GM12873 (cell line): ENCODE measurements around the gene SYT7.

Experiments
- TF ChIP-seq, protein P1 (sequence below): IDR thresholded peaks from 2 replicates; pipeline ENCODE4 v1.5.1; 2012; ENCODE audit warnings: low read depth, mild to moderate bottlenecking, moderate library complexity, low read length, control low read depth; ENCODE audit not compliant: insufficient read depth; ENCODE audit errors: missing control alignments

Gene SYT7

DNA sequence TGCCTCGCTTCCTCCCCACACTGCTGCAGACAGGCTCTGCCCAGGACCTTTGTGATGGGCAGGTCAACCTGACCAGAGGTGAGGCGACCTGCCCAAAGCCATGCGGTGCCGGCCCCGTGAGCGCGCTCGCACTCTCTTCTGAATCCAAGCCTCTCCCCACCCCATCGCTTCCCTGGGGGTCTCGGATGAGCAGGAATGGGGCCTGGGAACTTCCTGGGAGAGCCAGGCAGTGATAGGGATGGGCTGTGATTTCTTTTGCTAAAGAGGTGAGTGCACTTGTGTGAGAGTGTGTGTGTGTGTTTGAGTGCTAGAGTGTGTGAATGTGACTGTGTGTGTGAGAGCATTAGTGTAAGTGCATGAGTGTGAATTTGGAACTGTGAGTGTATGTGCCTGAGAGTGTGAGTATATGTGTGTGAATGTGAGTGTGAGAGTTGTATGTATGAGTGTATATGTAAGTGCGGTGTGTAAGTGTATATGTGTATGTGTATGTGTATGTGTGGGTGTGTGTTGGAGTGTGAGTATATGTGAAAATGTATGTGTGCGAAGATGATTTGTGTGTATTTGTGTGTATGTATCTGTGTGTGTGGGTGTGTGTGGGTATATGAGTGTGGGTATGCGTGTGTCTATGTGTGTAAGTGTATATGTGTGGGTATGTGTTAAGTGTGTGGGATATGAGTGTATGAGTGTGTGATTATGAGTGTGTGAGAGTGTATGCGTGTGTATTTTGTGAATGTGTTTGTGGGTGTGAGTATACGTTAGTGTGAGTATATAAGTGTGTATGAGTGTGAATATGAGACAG is 84.1 kb downstream of the SYT7 start:
- TF ChIP-seq, protein P1, sequence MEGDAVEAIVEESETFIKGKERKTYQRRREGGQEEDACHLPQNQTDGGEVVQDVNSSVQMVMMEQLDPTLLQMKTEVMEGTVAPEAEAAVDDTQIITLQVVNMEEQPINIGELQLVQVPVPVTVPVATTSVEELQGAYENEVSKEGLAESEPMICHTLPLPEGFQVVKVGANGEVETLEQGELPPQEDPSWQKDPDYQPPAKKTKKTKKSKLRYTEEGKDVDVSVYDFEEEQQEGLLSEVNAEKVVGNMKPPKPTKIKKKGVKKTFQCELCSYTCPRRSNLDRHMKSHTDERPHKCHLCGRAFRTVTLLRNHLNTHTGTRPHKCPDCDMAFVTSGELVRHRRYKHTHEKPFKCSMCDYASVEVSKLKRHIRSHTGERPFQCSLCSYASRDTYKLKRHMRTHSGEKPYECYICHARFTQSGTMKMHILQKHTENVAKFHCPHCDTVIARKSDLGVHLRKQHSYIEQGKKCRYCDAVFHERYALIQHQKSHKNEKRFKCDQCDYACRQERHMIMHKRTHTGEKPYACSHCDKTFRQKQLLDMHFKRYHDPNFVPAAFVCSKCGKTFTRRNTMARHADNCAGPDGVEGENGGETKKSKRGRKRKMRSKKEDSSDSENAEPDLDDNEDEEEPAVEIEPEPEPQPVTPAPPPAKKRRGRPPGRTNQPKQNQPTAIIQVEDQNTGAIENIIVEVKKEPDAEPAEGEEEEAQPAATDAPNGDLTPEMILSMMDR: no peak

DNA sequence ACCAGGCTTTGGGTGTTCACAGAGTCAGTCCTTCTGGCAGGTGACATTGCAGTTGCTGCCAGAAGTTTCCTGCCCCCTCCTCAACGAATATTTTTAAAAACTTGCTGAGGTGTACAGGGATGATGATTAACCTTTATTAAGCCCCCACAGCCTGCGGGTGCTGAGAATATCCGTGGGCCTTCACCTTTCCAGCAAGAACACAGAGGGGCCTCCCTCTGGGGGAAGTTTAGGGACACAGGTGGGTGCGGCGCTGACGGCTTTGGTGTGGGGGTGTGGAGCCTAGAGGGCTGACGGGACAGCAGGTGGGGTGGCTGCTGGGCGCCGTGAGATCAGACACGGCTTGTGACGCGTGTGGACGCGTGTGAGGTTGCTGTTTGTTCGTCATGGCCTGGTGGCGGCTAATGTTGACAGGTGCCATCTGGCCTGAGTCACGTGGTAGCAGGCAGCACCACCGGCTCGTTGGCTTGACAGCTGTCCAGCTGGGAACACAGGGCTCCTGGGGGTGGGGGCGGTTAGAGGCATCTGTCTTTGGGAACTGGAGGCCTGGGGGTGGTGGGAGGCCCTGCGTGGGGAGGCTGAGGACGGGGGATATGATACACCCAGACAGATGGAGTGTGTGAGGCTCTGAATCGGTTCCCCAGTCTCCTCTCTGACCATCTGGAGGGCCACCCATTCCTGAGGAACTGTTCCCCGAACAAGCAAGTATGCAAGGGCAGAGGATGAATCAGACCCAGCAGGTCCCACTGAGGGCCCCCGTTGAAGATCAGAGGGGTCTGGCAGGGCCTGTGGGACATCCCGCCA is 84.9 kb downstream of the SYT7 start:
- TF ChIP-seq, protein P1: no peak

DNA sequence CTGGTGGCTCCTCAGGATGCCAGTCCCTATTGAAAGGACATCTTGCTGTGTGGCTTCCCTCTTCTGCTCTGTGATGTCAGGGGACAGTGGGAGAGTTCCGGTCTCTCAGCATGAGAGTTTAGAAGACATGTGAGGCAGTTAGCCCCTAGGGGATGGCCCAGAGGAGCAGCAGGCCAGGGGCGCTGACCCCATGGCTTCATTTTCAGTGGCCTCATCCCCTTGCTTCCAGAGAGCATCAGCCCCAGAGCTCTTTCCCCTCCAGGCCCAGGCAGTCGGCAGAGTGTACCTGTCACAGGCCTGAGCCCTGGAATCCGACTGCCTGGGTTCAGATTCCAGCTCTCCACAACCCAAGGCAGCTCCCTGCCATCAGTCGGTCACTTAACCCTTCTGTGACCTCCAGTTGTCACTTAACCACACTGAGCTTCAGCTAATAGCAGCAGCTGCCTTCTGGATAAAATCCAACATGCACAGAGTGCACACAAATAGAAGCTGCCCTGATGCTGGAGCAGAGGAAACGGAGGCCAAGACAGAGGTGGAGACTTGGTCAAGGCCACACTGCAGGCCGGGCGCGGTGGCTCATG is 86.4 kb downstream of the SYT7 start:
- TF ChIP-seq, protein P1: no peak

DNA sequence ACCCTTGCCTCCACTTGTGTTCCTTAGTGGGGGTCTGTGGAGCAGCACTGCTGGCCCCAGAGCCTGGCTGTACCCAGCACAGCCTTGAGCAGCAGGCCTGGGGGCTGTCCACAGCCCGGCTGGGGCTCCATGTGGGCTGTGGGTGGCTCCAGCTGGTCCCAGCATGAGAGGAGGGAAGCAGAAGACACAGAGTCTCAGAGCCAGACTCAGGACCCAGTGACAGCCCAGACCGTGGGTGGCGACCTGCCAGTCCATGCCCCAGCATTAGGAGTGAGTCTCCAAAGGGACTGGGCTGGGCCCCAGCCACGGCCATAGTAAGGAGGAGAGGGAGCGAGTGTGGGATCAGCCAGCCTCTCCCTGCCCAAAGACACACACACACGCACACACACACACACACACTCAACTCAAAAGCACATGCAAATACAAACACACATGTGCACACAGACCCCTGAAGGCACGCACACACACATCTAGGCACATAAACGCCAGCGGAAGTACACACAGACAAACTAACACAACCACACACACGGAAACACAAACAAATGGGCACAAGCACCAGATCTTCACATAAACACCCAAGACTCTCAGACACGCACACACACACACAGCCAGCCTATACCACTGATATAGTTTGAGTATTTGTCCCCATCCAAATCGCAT is 89.0 kb downstream of the SYT7 start:
- TF ChIP-seq, protein P1: no peak

DNA sequence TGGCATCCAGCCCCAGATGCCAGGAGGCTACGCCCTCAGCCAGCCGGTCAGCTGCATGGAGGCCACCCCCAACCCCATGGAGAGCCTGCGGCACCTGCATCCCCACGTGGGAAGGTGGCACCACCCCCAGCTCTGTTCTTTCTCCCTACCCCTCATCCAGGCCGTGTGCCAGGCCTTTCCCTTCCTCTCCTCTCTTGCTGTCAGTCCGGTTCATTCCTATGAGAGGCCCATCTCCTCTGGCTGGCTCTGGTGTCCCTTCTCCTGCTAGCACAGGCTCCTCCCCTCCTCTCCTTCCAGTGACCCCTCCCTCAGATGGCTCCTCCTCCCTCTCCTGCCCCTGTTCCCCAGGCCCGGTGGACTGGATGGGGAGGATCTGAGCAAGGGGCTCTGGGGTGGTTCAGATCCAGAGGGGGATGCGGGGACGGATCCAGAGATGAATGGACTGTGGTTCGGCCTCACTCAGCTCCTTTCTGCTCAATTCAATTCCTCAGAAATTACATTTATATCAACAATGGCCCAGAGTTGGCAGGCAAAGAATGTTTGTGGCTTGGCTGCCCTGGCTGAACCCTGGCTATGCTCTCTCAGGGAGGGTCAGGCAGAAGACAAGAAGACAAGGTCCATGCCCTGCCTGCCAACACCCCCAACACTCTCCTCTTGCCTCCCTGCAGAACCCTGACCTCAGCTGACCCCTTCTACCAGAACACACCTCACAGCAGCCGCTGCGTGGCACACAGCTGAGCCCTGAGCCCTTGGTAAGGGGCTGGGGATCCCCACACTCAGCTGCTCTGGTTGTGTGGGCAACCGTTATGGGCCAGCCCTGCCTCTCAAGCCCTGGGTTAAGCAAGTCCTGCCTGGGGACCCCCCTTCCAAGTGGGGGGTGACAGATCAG is 90.8 kb downstream of the SYT7 start:
- TF ChIP-seq, protein P1: no peak

DNA sequence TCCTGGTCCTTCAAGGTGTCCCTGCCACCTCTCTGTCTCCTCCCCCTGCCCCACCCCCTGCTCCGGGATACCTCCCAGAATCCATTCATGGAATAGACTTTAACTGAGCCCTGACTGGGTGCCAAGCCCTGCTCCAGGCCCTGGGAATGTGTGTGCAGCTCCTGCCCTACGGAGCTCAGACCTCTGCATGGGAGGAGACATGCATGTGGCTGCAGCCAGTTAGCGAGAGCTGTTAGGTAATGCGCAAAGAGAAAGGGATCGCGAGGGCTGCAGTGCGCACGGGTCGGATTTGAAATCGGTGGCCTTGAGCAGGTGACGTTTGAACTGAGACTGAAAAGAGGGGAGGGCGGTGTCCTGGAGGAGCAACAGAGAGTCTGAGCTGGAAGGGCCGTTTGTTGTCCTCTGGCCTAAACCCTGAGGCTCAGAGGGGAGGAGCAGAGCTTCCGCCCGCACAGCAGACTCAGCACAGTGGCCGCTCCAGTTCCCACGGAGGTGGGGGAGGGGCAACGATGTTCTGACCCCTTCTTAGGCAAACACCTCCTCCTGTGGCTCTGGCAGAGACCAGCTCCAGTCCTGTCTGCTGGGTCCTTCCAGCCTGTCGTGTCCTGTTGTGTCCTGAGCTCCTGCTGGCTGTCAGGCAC is 92.1 kb downstream of the SYT7 start:
- TF ChIP-seq, protein P1: no peak
